HepG2 (cell line): Measurements from ENCODE around the gene SLU7. TPM values are rescaled to one million over a fixed set of nuclear protein-coding genes. Genes with fewer than 3 reads are reported as not detected.

ENCODE experiments used
- KAT7 ChIP-seq: IDR thresholded peaks from 2 replicates; pipeline ENCODE4 v1.6.1; 2018; ENCODE audit warnings: borderline replicate concordance, missing compliant biosample characterization
- NR1H2 ChIP-seq: sonication (generic); formaldehyde crosslinking; IDR thresholded peaks from 2 replicates; pipeline ENCODE4 v1.8.1; 2022; ENCODE audit warnings: low read depth, missing genetic modification reagents, borderline replicate concordance
- POLR2AphosphoS2 ChIP-seq: IDR thresholded peaks from 2 replicates; pipeline ENCODE4 v1.6.1; 2011; ENCODE audit warnings: low read depth, low read length, improper control_type of control experiment
- REST ChIP-seq, 2 experiments: IDR thresholded peaks; 2 replicates each; pipeline ENCODE4 v1.6.1; 2011 to 2012; ENCODE audit warnings: low read length in 2 of 2, borderline replicate concordance in 1 of 2, low read depth in 1 of 2, mild to moderate bottlenecking in 1 of 2, moderate library complexity in 1 of 2
- SNAPC2 ChIP-seq: sonication (generic); formaldehyde crosslinking; IDR thresholded peaks from 2 replicates; pipeline ENCODE4 v1.8.1; 2022; ENCODE audit warnings: mild to moderate bottlenecking, missing genetic modification reagents
- ZFAT ChIP-seq: sonication (generic); formaldehyde crosslinking; conservative IDR thresholded peaks from 2 replicates; pipeline ENCODE4 v1.8.1; 2023; ENCODE audit warnings: missing genetic modification reagents, inconsistent platforms
- ZFP36L1 ChIP-seq: sonication (generic); formaldehyde crosslinking; IDR thresholded peaks from 2 replicates; pipeline ENCODE4 v1.8.0; 2022; ENCODE audit warnings: mild to moderate bottlenecking, missing genetic modification reagents, moderate library complexity
- ZNF710 ChIP-seq: sonication (generic); formaldehyde crosslinking; IDR thresholded peaks from 2 replicates; pipeline ENCODE4 v1.5.0; 2020; ENCODE audit warnings: mild to moderate bottlenecking, missing genetic modification reagents, borderline replicate concordance
- ZNF747 ChIP-seq: sonication (generic); formaldehyde crosslinking; IDR thresholded peaks from 2 replicates; pipeline ENCODE4 v1.8.1; 2023; ENCODE audit warnings: missing genetic modification reagents, mild to moderate bottlenecking, borderline replicate concordance
- polyA plus RNA-seq, 8 experiments: library from polyadenylated mRNA; depleted of rRNA in 3 of 8; stranded (reverse) in 7 of 8; unstranded in 1 of 8; fragments of >200 nt; fragmentation: Illumina TruSeq in 4 of 8; extraction: Trizol in 4 of 8; gene quantifications; 2 replicates each; pipeline versions ENCODE4 v1.2.1 to v1.2.3, GENCODE V29; 2011 to 2016; ENCODE audit warnings: low read depth in 4 of 8, missing spikeins in 1 of 8, mixed read lengths in 1 of 8; ENCODE audit not compliant: insufficient read depth in 1 of 8
- total RNA-seq, 5 experiments: library from RNA; depleted of rRNA; stranded (reverse); fragments of >200 nt; fragmentation: Illumina TruSeq; extraction: Trizol; gene quantifications; 2 replicates each; pipeline ENCODE4 v1.2.3, GENCODE V29; 2016; ENCODE audit warnings: low read depth in 1 of 5
- TF ChIP-seq, protein P1 (sequence below): sonication (generic); formaldehyde crosslinking; IDR thresholded peaks from 2 replicates; pipeline ENCODE4 v1.9.0; 2021; ENCODE audit warnings: missing genetic modification reagents, borderline replicate concordance
- TF ChIP-seq, protein P2 (sequence below): sonication (generic); formaldehyde crosslinking; IDR thresholded peaks from 2 replicates; pipeline ENCODE4 v1.9.0; 2022; ENCODE audit warnings: missing genetic modification reagents, mild to moderate bottlenecking, borderline replicate concordance
- TF ChIP-seq, protein P3 (sequence below): fragments of 450-650 bp; IDR thresholded peaks from 2 replicates; pipeline ENCODE4 v1.6.1; 2017; ENCODE audit warnings: mild to moderate bottlenecking

Gene SLU7
- total and polyA plus RNA-seq, 2 of the 13 experiments (the other 11 are each of a cell fraction or from before 2014, with no cell fraction given) = 24.0 to 39.2 TPM

DNA sequence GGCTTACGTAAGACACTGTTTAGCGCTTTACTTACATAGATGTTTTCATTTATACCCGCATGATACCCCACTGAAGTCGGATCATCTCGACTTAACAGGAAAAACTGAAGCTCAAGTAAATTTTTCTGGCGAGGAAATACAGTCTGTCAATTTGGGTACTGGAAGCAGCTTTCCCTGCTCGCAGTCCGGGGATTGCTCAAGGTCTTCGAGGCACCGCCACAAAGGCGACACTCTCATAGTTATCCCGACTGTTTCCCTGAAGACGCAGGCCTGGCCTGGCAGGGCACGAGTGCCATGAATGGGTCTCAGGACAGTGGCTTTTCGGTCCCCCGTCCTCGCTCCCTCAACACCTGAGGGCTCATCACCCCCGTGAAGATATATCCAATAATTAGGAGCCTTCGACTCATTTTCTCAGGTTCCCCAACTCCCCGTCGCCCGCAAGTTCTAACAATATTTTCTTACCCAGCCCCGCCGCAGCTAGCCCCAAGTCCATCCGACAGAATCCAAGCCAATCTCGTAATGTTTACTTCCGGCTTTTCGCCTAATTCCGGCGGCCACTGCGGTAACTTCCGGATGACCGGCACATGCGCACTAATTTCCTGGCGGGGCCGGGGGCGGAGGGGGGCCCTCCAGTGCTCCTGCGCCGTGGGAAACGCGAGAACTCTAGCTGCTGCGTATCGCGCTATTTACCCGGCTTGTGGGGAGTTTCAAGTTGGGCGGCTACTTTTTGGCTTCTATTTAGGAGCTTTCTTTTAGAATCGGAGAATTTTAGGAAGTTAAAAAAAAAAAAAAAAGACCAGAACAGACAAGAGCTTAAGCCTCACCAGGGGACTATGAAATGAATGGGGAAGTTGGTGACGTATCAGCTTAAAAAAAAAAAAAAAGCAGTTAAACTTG, at the start of gene SLU7 (continued):
- TF ChIP-seq REST (IDR thresholded peaks at IDR 0.05; ENCODE audit: borderline replicate concordance in 1 of 2, low read depth in 1 of 2, low read length in 2 of 2) (peak in 1 of 2 experiments; percentile 5; a peak in 1 of 4 replicates), POLR2AphosphoS2 (no peak), ZNF747 (CRISPR knock-in tag) (peak; percentile 53; the same call in 1 of the 2 replicates), ZFP36L1 (CRISPR knock-in tag) (no peak), SNAPC2 (CRISPR knock-in tag) (no peak), ZNF710 (no peak), NR1H2 (CRISPR knock-in tag) (no peak), ZFAT (CRISPR knock-in tag) (no peak), KAT7 (CRISPR knock-in tag) (no peak)
- TF ChIP-seq, protein P1, sequence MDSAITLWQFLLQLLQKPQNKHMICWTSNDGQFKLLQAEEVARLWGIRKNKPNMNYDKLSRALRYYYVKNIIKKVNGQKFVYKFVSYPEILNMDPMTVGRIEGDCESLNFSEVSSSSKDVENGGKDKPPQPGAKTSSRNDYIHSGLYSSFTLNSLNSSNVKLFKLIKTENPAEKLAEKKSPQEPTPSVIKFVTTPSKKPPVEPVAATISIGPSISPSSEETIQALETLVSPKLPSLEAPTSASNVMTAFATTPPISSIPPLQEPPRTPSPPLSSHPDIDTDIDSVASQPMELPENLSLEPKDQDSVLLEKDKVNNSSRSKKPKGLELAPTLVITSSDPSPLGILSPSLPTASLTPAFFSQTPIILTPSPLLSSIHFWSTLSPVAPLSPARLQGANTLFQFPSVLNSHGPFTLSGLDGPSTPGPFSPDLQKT (CRISPR knock-in tag) = no peak
- TF ChIP-seq, protein P2, sequence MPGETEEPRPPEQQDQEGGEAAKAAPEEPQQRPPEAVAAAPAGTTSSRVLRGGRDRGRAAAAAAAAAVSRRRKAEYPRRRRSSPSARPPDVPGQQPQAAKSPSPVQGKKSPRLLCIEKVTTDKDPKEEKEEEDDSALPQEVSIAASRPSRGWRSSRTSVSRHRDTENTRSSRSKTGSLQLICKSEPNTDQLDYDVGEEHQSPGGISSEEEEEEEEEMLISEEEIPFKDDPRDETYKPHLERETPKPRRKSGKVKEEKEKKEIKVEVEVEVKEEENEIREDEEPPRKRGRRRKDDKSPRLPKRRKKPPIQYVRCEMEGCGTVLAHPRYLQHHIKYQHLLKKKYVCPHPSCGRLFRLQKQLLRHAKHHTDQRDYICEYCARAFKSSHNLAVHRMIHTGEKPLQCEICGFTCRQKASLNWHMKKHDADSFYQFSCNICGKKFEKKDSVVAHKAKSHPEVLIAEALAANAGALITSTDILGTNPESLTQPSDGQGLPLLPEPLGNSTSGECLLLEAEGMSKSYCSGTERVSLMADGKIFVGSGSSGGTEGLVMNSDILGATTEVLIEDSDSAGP (CRISPR knock-in tag) = peak; percentile 10; the same call in 1 of the 2 replicates
- TF ChIP-seq, protein P3, sequence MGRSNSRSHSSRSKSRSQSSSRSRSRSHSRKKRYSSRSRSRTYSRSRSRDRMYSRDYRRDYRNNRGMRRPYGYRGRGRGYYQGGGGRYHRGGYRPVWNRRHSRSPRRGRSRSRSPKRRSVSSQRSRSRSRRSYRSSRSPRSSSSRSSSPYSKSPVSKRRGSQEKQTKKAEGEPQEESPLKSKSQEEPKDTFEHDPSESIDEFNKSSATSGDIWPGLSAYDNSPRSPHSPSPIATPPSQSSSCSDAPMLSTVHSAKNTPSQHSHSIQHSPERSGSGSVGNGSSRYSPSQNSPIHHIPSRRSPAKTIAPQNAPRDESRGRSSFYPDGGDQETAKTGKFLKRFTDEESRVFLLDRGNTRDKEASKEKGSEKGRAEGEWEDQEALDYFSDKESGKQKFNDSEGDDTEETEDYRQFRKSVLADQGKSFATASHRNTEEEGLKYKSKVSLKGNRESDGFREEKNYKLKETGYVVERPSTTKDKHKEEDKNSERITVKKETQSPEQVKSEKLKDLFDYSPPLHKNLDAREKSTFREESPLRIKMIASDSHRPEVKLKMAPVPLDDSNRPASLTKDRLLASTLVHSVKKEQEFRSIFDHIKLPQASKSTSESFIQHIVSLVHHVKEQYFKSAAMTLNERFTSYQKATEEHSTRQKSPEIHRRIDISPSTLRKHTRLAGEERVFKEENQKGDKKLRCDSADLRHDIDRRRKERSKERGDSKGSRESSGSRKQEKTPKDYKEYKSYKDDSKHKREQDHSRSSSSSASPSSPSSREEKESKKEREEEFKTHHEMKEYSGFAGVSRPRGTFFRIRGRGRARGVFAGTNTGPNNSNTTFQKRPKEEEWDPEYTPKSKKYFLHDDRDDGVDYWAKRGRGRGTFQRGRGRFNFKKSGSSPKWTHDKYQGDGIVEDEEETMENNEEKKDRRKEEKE = no peak
